ENCODE results near the gene ARMC2.
"Not testable (repeated sequence)": the region's sequence is repeated elsewhere in the genome, so short reads cannot be mapped to it uniquely, and the experiment has no call there.

ARMC2 gene

DNA sequence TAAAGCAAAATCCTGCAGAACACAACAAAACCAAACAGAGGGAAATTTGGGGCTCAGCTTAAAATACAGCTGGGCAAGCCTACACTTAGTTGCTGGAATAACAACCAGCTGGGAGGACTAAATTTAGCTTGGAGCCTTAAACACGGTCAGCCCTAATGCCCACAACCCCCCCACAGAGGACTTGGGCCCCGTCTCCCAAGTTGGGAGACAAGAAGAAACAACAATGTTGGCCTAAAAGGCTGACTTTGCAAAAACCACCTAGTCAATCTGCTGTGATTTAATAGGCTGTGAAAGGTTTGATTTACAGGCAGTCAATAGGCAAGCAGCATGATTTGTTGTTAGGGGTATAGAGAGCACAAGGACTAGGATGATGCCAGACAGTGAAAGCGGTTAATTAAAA lies 40.3 kb upstream of the ARMC2 start:
- no peaks in the 10 kb centered on the region for H3K27me3 ChIP-seq (replicated peaks)
- TF ChIP-seq, protein P1, sequence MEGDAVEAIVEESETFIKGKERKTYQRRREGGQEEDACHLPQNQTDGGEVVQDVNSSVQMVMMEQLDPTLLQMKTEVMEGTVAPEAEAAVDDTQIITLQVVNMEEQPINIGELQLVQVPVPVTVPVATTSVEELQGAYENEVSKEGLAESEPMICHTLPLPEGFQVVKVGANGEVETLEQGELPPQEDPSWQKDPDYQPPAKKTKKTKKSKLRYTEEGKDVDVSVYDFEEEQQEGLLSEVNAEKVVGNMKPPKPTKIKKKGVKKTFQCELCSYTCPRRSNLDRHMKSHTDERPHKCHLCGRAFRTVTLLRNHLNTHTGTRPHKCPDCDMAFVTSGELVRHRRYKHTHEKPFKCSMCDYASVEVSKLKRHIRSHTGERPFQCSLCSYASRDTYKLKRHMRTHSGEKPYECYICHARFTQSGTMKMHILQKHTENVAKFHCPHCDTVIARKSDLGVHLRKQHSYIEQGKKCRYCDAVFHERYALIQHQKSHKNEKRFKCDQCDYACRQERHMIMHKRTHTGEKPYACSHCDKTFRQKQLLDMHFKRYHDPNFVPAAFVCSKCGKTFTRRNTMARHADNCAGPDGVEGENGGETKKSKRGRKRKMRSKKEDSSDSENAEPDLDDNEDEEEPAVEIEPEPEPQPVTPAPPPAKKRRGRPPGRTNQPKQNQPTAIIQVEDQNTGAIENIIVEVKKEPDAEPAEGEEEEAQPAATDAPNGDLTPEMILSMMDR (IDR thresholded peaks at IDR 0.05; ENCODE audit: low read depth, low read length, missing control alignments): no peak
- in situ Hi-C loops (cut with HindIII; ENCODE audit: low pct_ligation_motif_present, low sequenced_read_pairs): no loop called here
- H3K36me3 ChIP-seq (replicated peaks): no peaks in the 10 kb centered on the region
- no peak overlapping the region for H3K4me3 ChIP-seq (ENCODE audit: low read depth, low read length)
- no peak overlapping the region for H3K27ac ChIP-seq
- DNase-seq: no peak

GRCh38 chr6:108809211-108809610 lies 39.0 kb upstream of the ARMC2 start:
- H3K36me3 ChIP-seq (replicated peaks): no peaks in the 10 kb centered on the region
- DNase-seq: no peak
- H3K4me3 ChIP-seq (ENCODE audit: low read depth, low read length): no peak overlapping the region
- no peak overlapping the region for H3K27ac ChIP-seq
- H3K27me3 ChIP-seq (replicated peaks): no peaks in the 10 kb centered on the region
- TF ChIP-seq, protein P1 (IDR thresholded peaks at IDR 0.05; ENCODE audit: low read depth, low read length, missing control alignments): no peak
- in situ Hi-C loops (cut with HindIII; ENCODE audit: low pct_ligation_motif_present, low sequenced_read_pairs): no loop called here

DNA sequence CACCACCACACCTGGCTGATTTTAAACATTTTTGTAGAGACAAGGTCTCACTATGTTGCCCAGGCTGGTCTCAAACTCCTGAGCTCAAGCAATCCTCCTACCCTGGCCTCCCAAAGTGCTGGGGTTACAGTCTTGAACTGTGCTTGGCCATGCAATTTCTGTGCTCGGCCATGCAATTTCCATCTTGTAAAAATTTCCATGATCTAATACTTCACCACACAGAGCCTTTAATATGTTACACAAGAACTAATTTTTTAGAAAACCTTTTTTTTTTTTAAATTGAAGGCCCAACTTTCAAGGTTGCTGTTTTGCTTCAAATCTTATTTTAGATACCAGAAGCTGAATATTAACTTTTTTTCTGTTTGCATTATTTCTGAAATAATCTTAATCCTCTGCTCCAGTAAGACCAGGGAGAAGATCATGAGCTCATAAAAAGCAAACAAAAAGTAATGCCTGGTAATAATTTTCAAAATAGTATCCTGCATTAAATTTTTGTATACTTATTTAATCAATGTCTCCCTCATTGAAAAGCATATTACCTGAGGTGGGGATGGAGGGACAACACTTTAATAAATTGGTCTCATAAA lies 38.1 kb upstream of the ARMC2 start:
- Histone ChIP-seq H3K27me3 (replicated peaks) (no peaks in the 10 kb centered on the region), H3K4me3 (ENCODE audit: low read depth, low read length) (no peak overlapping the region), H3K27ac (no peak overlapping the region), H3K36me3 (replicated peaks) (no peaks in the 10 kb centered on the region)
- DNase-seq: no peak
- TF ChIP-seq, protein P1 (IDR thresholded peaks at IDR 0.05; ENCODE audit: low read depth, low read length, missing control alignments): no peak
- in situ Hi-C loops (cut with HindIII; ENCODE audit: low pct_ligation_motif_present, low sequenced_read_pairs): no loop called here

DNA sequence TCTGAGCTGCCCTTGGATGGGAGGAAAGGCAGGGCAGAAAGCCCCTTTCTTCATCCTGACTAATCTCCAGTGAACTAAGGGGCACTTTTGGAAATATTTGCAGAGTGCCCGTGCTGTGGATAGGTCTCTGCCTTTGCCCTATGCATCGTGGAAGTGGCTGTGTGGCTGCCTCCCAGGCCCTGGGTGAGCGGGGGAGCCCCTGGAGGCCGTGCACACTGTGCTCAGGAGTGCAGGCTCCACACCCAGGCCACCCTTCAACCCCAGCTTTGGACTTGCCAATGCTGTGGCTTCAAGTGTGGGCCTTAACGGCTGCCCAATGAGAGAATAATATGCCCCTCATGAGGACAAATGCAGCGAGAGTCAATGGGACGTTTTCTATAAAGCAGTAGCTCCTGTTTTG lies 36.7 kb upstream of the ARMC2 start:
- Histone ChIP-seq H3K36me3 (replicated peaks) (no peaks in the 10 kb centered on the region), H3K27me3 (replicated peaks) (no peaks in the 10 kb centered on the region), H3K27ac (no peak overlapping the region), H3K4me3 (ENCODE audit: low read depth, low read length) (no peak overlapping the region)
- in situ Hi-C loops (cut with HindIII; ENCODE audit: low pct_ligation_motif_present, low sequenced_read_pairs): no loop called here
- TF ChIP-seq, protein P1 (IDR thresholded peaks at IDR 0.05; ENCODE audit: low read depth, low read length, missing control alignments): no peak
- no peak for DNase-seq

DNA sequence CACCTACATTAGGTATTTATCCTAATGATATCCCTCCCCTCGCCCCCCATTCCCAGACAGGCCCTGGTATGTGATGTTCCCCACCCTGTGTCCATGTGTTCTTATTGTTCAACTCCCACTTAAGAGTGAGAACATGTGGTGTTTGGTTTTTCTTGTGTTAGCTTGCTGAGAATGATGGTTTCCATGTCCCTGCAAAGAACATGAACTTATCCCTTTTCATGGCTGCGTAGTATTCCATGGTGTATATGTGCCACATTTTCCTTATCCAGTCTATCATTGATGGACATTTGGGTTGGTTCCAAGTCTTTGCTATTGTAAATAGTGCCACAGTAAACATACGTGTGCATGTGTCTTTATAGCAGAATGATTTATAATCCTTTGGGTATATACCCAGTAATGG lies 35.0 kb upstream of the ARMC2 start:
- H3K27me3 ChIP-seq (replicated peaks); H3K4me3 ChIP-seq (ENCODE audit: low read depth, low read length); H3K36me3 ChIP-seq (replicated peaks); DNase-seq; in situ Hi-C loops (cut with HindIII; ENCODE audit: low pct_ligation_motif_present, low sequenced_read_pairs); H3K27ac ChIP-seq: not testable (repeated sequence)

GRCh38 chr6:108817276-108817675 lies 30.9 kb upstream of the ARMC2 start:
- H3K27ac ChIP-seq; DNase-seq; in situ Hi-C loops (cut with HindIII; ENCODE audit: low pct_ligation_motif_present, low sequenced_read_pairs); H3K36me3 ChIP-seq (replicated peaks); H3K4me3 ChIP-seq (ENCODE audit: low read depth, low read length); H3K27me3 ChIP-seq (replicated peaks): not testable (repeated sequence)

- no peaks in the 10 kb centered on the region for H3K36me3 ChIP-seq (replicated peaks)
- no peak overlapping the region for H3K4me3 ChIP-seq (ENCODE audit: low read depth, low read length)
- DNase-seq: no peak
- H3K27me3 ChIP-seq (replicated peaks): no peaks in the 10 kb centered on the region
- TF ChIP-seq, protein P1 (IDR thresholded peaks at IDR 0.05; ENCODE audit: low read depth, low read length, missing control alignments): no peak
- H3K27ac ChIP-seq: no peak overlapping the region
- in situ Hi-C loops (cut with HindIII; ENCODE audit: low pct_ligation_motif_present, low sequenced_read_pairs): no loop called here
Observed at GRCh38 chr6:108820006-108820405, 28.2 kb upstream of the ARMC2 start.

All from brain microvascular endothelial cell (primary cell).